Colonic mucosa (tissue), 4 donors: ENCODE results near the gene ACOT4. TPM values are rescaled to one million over a fixed set of nuclear protein-coding genes. Genes with fewer than 3 reads are reported as not detected.
"Not testable (repeated sequence)": the region's sequence is repeated elsewhere in the genome, so short reads cannot be mapped to it uniquely, and the experiment has no call there.

ENCODE experiments used
- DNase-seq: peaks from one replicate; pipeline ENCODE4 v3.0.0-alpha.2; 2020
- H3K27ac ChIP-seq: fragments of 200-600 bp; one replicate; pipeline ENCODE4 v1.8.0; 2021
- H3K27me3 ChIP-seq: fragments of 200-600 bp; one replicate; pipeline ENCODE4 v1.8.0; 2021
- H3K36me3 ChIP-seq: fragments of 200-600 bp; one replicate; pipeline ENCODE4 v1.8.0; 2021
- H3K4me1 ChIP-seq: fragments of 200-600 bp; one replicate; pipeline ENCODE4 v1.8.0; 2021; ENCODE audit warnings: mild to moderate bottlenecking
- H3K4me3 ChIP-seq: fragments of 200-600 bp; one replicate; pipeline ENCODE4 v1.8.0; 2021
- H3K9ac ChIP-seq, 2 donors: one replicate each; pipeline ENCODE4 v1.7.0; 2013; ENCODE audit warnings: control low read depth in 2 of 2, low read depth in 2 of 2, low read length in 2 of 2
- H3K9me3 ChIP-seq: fragments of 200-600 bp; one replicate; pipeline ENCODE4 v1.8.0; 2021
- intact Hi-C: fragments of 100-400 bp; cut with DNase I; formaldehyde crosslinking; loops from one replicate; pipeline ENCODE4 v1.14.1; 2022
- total RNA-seq, 2 donors: library from RNA; stranded (reverse); fragmentation: NEBNext Ultra II Directional in 1 of 2; extraction: Animal tissue kit (Norgen Biotek cat#: 25700) in 1 of 2; gene quantifications; one replicate each; pipeline ENCODE4 v1.2.1, GENCODE V29; 2021
- TF ChIP-seq, protein P1 (sequence below): fragments of 200-600 bp; IDR thresholded peaks from one replicate; pipeline ENCODE4 v1.8.0; 2022; ENCODE audit warnings: antibody characterized with exemption, mild to moderate bottlenecking
- donor health status: healthy.
- donor health status: DM: no; HTN: no; CAD: no.
- donor health status: DM: no; HTN: no; CAD: no.

The ACOT4 gene
- total RNA-seq, 2 donors from 2014 or later = 2.9 to 3.3 TPM

DNA sequence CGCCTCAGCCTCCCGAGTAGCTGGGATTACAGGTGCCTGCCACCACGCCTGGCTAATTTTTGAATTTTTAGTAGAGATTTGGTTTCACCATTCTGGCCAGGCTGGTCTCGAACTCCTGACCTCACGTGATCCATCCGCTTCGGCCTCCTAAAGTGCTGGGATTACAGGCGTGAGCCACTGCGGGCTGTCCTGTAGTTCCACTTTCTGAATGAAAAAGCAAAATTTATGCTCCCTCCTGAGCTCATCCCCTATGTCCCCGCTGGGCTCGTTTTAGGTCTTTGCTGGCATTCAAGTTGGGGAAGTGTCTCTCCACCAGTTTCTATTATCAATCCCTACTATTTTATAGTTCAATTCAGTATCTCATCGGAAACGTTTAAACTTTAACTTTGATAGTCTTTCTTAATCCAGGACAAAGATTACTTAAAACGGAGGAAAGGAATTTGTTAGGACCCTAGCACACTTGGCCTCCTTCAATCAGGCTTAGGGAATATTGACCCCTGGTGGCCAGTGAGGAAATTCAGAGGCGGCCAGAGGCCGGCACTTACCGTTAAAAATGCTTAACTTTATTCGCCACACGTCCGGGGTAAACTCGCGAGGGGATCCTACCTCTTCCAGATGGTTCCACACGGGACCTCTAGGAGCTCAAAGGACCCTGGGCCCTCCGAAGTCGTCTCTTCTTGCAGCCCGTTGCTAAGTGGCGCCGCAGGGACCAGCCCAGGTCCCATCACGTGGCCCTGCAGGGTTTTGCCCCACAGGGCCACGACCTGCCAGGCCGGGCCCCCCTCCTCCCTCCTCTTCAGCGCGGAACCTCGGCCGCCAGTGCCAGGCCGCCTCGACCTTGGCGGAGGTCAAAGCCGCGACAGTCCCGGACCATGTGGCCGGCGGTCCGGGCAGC, 41.7 kb downstream of the ACOT4 start:
- Histone ChIP-seq H3K4me1 (no peaks in the 10 kb centered on the region), H3K27me3 (no peaks in the 10 kb centered on the region), H3K9ac (peak overlapping the region; percentile 62 to 70), H3K36me3 (no peaks in the 10 kb centered on the region), H3K27ac (no peak overlapping the region), H3K9me3 (no peaks in the 10 kb centered on the region), H3K4me3 (peak overlapping the region; percentile 61)
- TF ChIP-seq, protein P1, sequence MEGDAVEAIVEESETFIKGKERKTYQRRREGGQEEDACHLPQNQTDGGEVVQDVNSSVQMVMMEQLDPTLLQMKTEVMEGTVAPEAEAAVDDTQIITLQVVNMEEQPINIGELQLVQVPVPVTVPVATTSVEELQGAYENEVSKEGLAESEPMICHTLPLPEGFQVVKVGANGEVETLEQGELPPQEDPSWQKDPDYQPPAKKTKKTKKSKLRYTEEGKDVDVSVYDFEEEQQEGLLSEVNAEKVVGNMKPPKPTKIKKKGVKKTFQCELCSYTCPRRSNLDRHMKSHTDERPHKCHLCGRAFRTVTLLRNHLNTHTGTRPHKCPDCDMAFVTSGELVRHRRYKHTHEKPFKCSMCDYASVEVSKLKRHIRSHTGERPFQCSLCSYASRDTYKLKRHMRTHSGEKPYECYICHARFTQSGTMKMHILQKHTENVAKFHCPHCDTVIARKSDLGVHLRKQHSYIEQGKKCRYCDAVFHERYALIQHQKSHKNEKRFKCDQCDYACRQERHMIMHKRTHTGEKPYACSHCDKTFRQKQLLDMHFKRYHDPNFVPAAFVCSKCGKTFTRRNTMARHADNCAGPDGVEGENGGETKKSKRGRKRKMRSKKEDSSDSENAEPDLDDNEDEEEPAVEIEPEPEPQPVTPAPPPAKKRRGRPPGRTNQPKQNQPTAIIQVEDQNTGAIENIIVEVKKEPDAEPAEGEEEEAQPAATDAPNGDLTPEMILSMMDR = peak; percentile 87
- intact Hi-C loops = loop anchor here (10.0 kb wide), 1 partner anchor 129 kb away; no protein-coding TSS in a partner anchor
- DNase-seq = peak; percentile 74

DNA sequence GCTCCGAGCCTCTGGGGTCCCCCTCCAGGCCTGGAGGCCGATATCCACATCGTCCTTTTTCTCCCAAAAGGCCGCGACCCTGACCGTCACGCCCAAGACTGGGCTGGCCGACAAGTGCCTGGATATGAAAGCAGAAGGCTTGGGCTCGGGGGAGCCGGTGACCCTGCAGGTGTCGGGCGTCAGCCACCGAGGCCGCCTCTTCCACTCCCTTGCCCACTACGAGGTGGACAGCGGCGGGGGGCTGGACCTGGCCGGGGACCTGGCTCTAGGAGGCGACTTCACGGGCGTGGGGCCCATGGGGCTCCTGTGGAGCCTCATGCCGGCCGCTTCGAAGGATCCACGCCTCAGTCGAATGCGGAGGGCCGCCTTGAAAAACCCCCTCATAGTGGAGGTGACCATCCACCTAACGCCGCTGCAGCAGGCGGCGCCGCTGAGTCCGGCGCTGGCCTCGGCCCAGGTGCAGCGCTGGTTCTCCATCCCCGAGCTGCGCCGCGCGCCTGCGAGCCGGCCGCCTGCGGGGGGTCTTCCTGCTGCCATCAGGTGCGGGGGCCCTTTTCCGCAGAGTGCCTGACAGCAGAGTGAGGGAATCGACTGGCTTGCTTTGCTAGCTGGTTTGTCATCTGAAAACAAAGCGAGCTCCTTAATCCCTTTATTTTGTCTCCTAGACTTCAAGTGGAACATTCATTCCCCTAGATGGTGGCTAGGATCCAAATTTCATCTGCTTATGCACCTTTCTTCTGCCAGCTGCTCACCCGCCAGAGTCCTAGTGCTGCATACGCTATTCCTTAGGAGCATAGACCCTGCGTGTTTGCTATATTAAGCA, 42.5 kb downstream of the ACOT4 start:
- Histone ChIP-seq H3K27ac (no peak overlapping the region), H3K4me1 (no peaks in the 10 kb centered on the region), H3K27me3 (no peaks in the 10 kb centered on the region), H3K9me3 (no peaks in the 10 kb centered on the region), H3K4me3 (peak overlapping the region; percentile 61), H3K9ac (peak overlapping the region; percentile 62 to 70), H3K36me3 (no peaks in the 10 kb centered on the region)
- TF ChIP-seq, protein P1 = peak; percentile 22
- peak; percentile 35 for DNase-seq
- intact Hi-C loops = loop anchor here (10.0 kb wide), 1 partner anchor 129 kb away; no protein-coding TSS in a partner anchor

DNA sequence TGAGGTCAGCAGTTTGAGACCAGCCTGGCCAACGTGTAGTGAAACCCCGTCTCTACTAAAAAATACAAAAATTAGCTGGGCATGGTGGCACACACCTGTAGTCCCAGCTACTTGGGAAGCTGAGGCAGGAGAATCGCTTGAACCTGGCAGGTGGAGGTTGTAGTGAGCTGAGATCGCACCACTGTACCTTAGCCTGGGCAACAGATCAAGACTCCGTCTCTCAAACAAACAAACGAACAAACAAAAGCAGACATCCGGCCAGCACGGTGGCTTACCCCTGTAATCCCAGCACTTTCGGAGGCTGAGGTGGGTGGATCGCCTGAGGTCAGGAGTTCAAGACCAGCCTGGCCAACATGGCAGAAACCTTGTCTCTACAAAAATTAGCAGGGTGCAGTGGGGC, 44.7 kb downstream of the ACOT4 start:
- not testable (repeated sequence) for H3K27ac ChIP-seq, H3K27me3 ChIP-seq, H3K9ac ChIP-seq, H3K36me3 ChIP-seq, H3K9me3 ChIP-seq, DNase-seq, H3K4me3 ChIP-seq, H3K4me1 ChIP-seq
- intact Hi-C loops = loop anchor here (10.0 kb wide), 1 partner anchor 132 kb away; no protein-coding TSS in a partner anchor

DNA sequence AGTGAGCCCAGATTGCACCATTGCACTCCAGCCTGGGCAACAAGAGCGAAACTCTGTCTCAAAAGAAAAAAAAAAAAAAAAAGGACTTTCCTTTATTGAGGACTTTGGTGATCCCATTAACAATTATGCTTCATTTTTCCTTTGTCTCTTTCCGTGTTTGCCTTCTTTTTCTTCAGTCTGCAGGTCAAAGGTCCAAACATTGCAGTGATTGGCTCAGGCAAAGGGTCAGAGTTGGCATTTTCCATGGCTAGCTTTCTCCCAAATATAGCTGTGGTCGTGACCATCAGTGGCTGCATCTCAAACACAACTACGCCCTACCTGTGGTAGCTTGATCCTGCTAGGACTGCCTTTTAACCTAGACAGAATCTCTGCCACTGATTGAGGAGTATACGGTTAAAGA, 46.2 kb downstream of the ACOT4 start:
- DNase-seq = no peak
- intact Hi-C loops = loop anchor here (10.0 kb wide), 1 partner anchor 133 kb away; no protein-coding TSS in a partner anchor
- no peaks in the 10 kb centered on the region for H3K36me3 ChIP-seq
- TF ChIP-seq, protein P1 = no peak
- no peaks in the 10 kb centered on the region for H3K4me1 ChIP-seq
- H3K9ac ChIP-seq = no peak overlapping the region
- H3K27me3 ChIP-seq = no peaks in the 10 kb centered on the region
- no peak overlapping the region for H3K27ac ChIP-seq
- no peaks in the 10 kb centered on the region for H3K9me3 ChIP-seq
- H3K4me3 ChIP-seq = no peak overlapping the region

DNA sequence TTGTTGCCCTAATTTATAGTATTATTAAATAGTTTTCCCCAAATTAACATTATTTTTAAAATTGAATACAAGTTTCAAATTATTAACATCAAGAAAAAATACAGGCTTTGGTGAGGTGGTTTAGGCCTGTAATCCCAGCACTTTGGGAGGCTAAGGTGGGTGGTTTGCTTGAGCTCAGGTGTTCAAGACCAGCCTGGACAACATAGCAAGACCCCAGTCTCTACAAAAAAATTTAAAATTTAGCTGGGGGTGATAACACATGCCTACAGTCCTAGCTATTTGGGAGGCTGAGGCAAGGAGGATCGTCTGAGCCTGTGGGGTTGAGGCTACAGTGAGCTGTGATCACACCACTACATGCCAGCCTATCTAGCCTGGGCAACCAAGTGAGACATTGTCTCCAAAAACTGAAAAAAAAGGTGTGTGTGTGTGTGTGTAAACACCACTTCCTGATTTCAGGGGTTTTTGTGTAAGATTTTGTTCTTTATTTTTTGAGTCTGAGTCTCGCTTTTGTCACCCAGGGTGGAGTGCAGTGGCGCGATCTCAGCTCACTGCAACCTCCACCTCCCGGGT, 49.2 kb downstream of the ACOT4 start:
- intact Hi-C loops = loop anchor here (10.0 kb wide), 1 partner anchor 74 kb away; the partner anchor contains the start of gene PNMA1
- H3K9me3 ChIP-seq = no peaks in the 10 kb centered on the region
- TF ChIP-seq, protein P1 = no peak
- no peak overlapping the region for H3K27ac ChIP-seq
- H3K27me3 ChIP-seq = no peaks in the 10 kb centered on the region
- no peak overlapping the region for H3K9ac ChIP-seq
- no peaks in the 10 kb centered on the region for H3K36me3 ChIP-seq
- no peak overlapping the region for H3K4me3 ChIP-seq
- no peaks in the 10 kb centered on the region for H3K4me1 ChIP-seq
- DNase-seq = no peak
